Breast epithelium (tissue), 3 donors: ENCODE measurements around the gene RHOB.
A peak's percentile ranks its signal among the peaks of the same experiment; 100 is the strongest.

ENCODE experiments used
- CTCF ChIP-seq, 3 donors: fragments of 450-650 bp; IDR thresholded peaks; one replicate each; pipeline ENCODE4 v1.5.1; 2016 to 2017; ENCODE audit warnings: antibody characterized with exemption in 3 of 3, mild to moderate bottlenecking in 3 of 3, moderate library complexity in 3 of 3
- POLR2A ChIP-seq: fragments of 450-650 bp; IDR thresholded peaks from one replicate; pipeline ENCODE4 v1.6.1; 2016; ENCODE audit warnings: antibody characterized with exemption, mild to moderate bottlenecking, moderate library complexity
- POLR2AphosphoS5 ChIP-seq, 3 donors: sonication (generic); formaldehyde crosslinking; IDR thresholded peaks; one replicate each; pipeline ENCODE4 v1.6.1; 2017; ENCODE audit warnings: antibody characterized with exemption in 3 of 3

- no peak for TF ChIP-seq CTCF (IDR thresholded peaks at IDR 0.05)
- TF ChIP-seq POLR2A: no peak
- TF ChIP-seq POLR2AphosphoS5 (IDR thresholded peaks at IDR 0.05): peak in 1 of 3 donors; percentile 34
These were observed 28.1 kb downstream of the RHOB start for GRCh38 chr2:20474757-20475566.
